ENCODE data around the gene CLEC4D.

DNA sequence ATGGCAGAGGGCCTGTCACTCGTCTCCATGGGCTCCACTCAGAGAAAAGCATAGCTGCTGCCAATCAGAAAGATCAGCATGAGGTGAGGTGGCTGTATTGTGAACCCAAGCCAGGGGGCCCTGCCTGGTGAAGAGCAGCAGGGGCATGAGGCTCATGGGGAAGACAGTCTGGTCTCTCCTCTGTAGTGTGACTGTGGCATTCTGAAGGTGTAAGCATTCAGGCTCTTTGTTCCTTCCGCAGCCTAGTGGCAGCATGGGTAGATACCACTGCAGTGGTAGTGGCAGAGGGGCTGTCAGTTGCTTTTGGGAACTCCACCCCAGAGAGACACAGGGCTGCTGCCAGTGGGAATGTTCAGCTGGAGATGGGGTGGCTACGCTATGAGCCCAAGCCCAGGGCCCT, 5.1 kb upstream of the CLEC4D start:
- TF ChIP-seq CTCF (IDR thresholded peaks at IDR 0.05) (no peak), EP300 (IDR thresholded peaks at IDR 0.05) (no peak)
